AG04450 (cell line): Measurements from ENCODE around the gene ADAT2. TPM values are rescaled to one million over a fixed set of nuclear protein-coding genes. Genes with fewer than 3 reads are reported as not detected.

Experiments used
- CTCF ChIA-PET: fragments of 300-600, 350-600 bp; formaldehyde crosslinking; extraction: SDS; loops from one replicate; lab custom pipeline; 2022; ENCODE audit warnings: antibody characterized with exemption, inconsistent platforms; lab: Charles Lee
- POLR2A ChIA-PET: fragments of 350-600 bp; formaldehyde crosslinking; extraction: SDS; loops from one replicate; lab custom pipeline; 2021; ENCODE audit warnings: antibody characterized with exemption, inconsistent platforms; lab: Yijun Ruan, JAX
- DNase-seq: peaks from one replicate; pipeline ENCODE4 v3.0.0-alpha.2; 2011; ENCODE audit warnings: low read depth, low spot score
- H3K27ac ChIP-seq: one replicate; pipeline ENCODE4 v1.5.1; 2012; ENCODE audit warnings: low read depth, low read length, control low read depth
- H3K27me3 ChIP-seq: one replicate; pipeline ENCODE4 v1.6.0; 2012; ENCODE audit warnings: low read length; ENCODE audit not compliant: control insufficient read depth, insufficient read depth
- H3K4me3 ChIP-seq: 2 replicates; pipeline ENCODE4 v1.5.1; 2011; ENCODE audit warnings: mild to moderate bottlenecking, low read depth, low read length, control low read depth
- H3K9me3 ChIP-seq: 2 replicates; pipeline ENCODE4 v1.5.1; 2012; ENCODE audit warnings: low read length; ENCODE audit not compliant: control insufficient read depth, insufficient read depth
- polyA plus RNA-seq: library from polyadenylated mRNA; depleted of rRNA; stranded (reverse); fragments of >200 nt; gene quantifications from 2 replicates; pipeline ENCODE4 v1.2.3, GENCODE V29; 2011
- TF ChIP-seq, protein P1 (sequence below): IDR thresholded peaks from 2 replicates; pipeline ENCODE4 v1.5.1; 2011; ENCODE audit warnings: low read depth, low read length, control low read depth, inconsistent platforms

The ADAT2 gene
- polyA plus RNA-seq, 1 experiment, result 5.6 TPM

DNA sequence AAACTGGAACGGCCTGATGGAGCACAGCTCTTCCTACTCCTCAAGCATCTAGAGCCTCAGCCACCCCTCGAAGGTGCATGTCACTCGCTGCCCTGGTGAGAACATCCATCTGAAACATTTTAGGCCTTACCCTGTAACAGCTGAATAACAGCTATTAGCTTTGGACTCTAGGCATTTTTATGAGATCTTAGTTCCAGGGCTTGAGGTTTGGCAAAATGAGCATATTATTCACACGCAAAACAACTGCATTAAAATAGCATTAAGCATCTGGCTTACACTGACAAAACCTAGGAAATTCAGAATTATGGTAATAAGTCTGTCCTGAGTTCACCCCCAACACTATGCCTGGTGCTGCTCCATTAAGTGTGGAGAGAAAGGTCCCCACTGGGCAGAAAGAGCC, 56.1 kb downstream of the ADAT2 start:
- H3K9me3 ChIP-seq, result no peaks in the 10 kb centered on the region
- ChIA-PET CTCF (interaction anchor here (0.7 to 1.0 kb wide), 2 partner anchors 828 to 920 kb away, joined by 3 to 5 read pairs; no protein-coding TSS in a partner anchor), POLR2A (no interaction called here)
- no peak overlapping the region for H3K4me3 ChIP-seq
- DNase-seq, result no peak
- TF ChIP-seq, protein P1, sequence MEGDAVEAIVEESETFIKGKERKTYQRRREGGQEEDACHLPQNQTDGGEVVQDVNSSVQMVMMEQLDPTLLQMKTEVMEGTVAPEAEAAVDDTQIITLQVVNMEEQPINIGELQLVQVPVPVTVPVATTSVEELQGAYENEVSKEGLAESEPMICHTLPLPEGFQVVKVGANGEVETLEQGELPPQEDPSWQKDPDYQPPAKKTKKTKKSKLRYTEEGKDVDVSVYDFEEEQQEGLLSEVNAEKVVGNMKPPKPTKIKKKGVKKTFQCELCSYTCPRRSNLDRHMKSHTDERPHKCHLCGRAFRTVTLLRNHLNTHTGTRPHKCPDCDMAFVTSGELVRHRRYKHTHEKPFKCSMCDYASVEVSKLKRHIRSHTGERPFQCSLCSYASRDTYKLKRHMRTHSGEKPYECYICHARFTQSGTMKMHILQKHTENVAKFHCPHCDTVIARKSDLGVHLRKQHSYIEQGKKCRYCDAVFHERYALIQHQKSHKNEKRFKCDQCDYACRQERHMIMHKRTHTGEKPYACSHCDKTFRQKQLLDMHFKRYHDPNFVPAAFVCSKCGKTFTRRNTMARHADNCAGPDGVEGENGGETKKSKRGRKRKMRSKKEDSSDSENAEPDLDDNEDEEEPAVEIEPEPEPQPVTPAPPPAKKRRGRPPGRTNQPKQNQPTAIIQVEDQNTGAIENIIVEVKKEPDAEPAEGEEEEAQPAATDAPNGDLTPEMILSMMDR, result no peak
- peaks cover 4% of the 10 kb centered on the region for H3K27me3 ChIP-seq
- no peak overlapping the region for H3K27ac ChIP-seq

DNA sequence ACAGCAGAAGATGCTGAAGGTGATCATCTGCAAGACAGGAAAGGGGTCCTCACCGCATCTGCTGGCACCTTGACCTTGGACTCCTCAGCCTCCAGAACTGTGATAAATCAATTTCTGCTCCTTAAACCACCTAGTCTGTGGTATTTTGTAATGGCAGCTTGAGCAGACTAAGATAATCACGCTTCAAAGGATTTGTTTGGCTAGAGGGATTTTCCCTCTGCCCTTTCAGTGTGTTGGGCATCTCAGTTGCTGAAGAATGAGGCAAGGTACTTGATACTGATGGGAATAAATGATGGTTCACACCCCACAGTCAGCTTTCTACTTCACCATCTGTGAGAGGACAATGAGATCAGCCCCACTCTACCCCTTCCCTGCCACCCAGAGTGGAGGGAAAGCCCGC, 60.2 kb downstream of the ADAT2 start:
- CTCF ChIA-PET, result no interaction called here
- DNase-seq, result no peak
- H3K27me3 ChIP-seq, result peaks cover 6% of the 10 kb centered on the region
- no peaks in the 10 kb centered on the region for H3K9me3 ChIP-seq
- no peak overlapping the region for H3K4me3 ChIP-seq
- POLR2A ChIA-PET, result no interaction called here
- no peak overlapping the region for H3K27ac ChIP-seq
- TF ChIP-seq, protein P1, result no peak

DNA sequence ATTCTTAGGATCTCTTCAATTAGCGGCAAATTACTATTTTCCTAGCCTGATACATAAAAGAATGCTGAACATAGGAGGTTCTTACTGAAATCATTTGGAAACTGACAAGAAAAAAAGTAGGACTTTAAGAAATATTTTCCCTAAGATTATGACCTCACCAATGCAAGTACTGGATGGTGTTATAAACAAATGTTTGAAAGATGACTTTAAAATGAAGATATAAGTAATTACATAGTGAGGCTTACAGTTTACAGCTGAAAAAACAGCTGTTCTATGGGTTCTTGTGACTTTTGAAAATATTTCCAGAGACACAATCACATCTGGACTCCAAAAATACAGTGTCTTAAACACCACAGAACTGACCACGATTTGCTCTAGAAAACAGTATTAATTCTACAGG, 64.9 kb downstream of the ADAT2 start:
- Histone ChIP-seq H3K9me3 (no peaks in the 10 kb centered on the region), H3K27ac (no peak overlapping the region), H3K4me3 (no peak overlapping the region), H3K27me3 (peaks cover 5% of the 10 kb centered on the region)
- TF ChIP-seq, protein P1, result no peak
- ChIA-PET POLR2A (interaction anchor here (0.7 kb wide), 1 partner anchor 380 kb away, joined by 3 read pairs; no protein-coding TSS in a partner anchor), CTCF (no interaction called here)
- no peak for DNase-seq

DNA sequence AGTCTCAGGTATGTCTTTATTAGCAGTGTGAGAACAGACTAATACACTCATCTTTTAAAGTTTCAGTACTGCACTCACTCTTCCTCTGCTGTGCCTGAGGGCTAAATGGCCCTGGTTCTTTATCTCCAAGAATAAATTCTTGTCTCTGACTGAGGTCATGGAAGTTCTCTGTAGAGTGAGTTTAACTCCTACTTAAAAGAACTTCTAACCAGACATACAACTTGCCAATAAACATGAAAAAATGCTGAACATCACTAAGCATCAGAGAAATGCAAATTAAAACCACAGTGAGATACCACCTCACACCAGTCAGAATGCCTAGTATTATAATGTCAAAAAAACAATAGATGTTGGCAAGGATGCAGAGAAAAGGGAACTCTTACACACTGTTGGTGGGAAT, 73.6 kb downstream of the ADAT2 start:
- Histone ChIP-seq H3K4me3 (no peak overlapping the region), H3K27me3 (peaks cover 4% of the 10 kb centered on the region), H3K27ac (no peak overlapping the region), H3K9me3 (no peaks in the 10 kb centered on the region; the same call in 1 of the 2 replicates)
- POLR2A ChIA-PET, result interaction anchor here (0.6 kb wide), 1 partner anchor 644 kb away, joined by 4 read pairs; no protein-coding TSS in a partner anchor
- CTCF ChIA-PET, result no interaction called here
- TF ChIP-seq, protein P1, result no peak
- DNase-seq, result no peak

DNA sequence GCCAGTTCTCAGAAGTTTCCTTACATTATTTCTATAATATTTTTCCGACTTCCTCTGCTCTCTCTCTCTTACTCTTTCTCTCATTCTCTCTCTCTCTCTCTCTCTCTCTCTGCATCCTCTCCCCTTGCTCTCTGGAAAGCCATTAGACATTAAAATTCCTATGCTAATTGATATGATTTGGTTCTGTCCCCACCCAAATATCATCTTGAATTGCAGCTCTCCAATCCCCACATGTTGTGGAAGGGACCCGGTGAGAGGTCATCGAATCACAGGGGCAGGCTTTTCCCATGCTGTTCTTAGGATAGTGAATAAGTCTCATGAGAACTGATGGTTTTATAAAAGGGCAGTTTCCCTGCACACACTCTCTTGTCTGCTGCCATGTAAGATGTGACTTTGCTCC, 74.1 kb downstream of the ADAT2 start:
- no peak for DNase-seq
- Histone ChIP-seq H3K27me3 (peaks cover 4% of the 10 kb centered on the region), H3K9me3 (no peaks in the 10 kb centered on the region; the same call in 1 of the 2 replicates), H3K4me3 (no peak overlapping the region), H3K27ac (no peak overlapping the region)
- TF ChIP-seq, protein P1, result no peak
- CTCF ChIA-PET, result no interaction called here
- POLR2A ChIA-PET, result interaction anchor here (0.6 kb wide), 1 partner anchor 643 kb away, joined by 4 read pairs; no protein-coding TSS in a partner anchor
